WI38 (cell line): ENCODE data around the gene LARP4.

ENCODE experiments used
- H3K4me3 ChIP-seq: 2 replicates; pipeline ENCODE4 v1.5.1; 2011; ENCODE audit warnings: low read depth, mild to moderate bottlenecking, control low read depth, low read length
- TF ChIP-seq, protein P1 (sequence below): IDR thresholded peaks from 2 replicates; pipeline ENCODE4 v1.5.1; 2012; ENCODE audit warnings: low read depth, mild to moderate bottlenecking, control low read depth, low read length

The LARP4 gene

DNA sequence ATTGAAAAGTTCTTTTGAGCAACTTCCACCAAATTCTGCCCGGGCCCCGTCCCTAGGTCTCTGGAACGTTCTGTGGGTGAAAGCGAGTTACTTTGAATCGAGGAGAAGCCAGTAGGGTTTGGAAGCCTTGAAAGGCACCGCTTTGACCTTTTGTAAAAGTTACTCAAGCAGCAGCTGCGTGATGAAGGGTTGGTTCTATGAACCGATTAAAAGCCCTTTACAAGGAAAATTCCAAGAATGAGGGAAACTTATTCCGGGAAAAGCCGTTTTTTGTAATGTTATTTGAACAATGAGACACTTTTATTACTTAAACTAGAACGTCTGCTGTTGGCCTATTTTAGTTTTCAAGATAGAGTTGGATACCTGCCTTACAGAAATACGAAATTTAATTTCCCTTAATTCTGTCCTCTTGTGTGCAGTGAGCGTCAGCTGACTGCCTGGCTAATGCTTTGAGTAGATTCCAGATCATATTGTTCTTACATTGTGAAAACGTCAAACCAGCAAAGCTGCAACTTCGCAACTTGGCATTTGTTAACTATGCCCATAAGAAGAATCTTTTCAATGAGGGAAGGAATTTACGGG, 906 bp downstream of the LARP4 start:
- TF ChIP-seq, protein P1, sequence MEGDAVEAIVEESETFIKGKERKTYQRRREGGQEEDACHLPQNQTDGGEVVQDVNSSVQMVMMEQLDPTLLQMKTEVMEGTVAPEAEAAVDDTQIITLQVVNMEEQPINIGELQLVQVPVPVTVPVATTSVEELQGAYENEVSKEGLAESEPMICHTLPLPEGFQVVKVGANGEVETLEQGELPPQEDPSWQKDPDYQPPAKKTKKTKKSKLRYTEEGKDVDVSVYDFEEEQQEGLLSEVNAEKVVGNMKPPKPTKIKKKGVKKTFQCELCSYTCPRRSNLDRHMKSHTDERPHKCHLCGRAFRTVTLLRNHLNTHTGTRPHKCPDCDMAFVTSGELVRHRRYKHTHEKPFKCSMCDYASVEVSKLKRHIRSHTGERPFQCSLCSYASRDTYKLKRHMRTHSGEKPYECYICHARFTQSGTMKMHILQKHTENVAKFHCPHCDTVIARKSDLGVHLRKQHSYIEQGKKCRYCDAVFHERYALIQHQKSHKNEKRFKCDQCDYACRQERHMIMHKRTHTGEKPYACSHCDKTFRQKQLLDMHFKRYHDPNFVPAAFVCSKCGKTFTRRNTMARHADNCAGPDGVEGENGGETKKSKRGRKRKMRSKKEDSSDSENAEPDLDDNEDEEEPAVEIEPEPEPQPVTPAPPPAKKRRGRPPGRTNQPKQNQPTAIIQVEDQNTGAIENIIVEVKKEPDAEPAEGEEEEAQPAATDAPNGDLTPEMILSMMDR: no peak
- peak overlapping the region; percentile 94 for H3K4me3 ChIP-seq

DNA sequence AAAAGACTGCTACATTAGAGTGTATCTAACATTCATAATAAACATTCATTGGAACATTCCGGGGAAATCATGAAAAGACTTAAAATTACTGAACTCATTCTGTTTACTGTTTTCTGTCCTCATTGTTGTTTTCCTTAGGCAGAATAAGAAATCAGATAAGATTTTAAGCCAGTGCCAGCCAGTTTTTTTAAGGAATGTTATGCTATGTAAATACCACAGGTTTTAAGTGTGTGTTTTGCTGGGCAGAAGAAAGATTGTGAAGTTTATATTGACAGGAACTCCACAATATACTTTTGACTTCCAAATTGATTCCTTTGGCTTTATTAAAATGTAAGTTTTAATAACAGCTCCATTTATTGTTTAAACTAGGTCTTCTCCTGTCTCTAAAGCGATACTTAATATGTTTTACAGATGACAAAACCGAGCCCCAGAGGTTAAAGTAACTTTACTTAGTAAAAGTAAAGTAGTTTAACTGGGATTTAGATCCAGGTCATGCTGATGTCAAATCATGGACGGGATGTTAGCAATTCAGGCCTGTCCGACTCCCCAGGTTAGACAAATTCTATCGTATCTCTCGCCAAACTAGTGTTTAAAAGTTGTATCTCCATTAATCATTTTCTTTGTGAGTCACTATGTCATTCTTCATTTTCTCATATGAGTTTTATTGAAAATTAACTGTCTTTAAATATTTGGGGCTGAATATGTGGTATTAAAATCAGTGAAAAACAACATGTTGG, 1.7 kb downstream of the LARP4 start:
- peak overlapping the region; percentile 94 for H3K4me3 ChIP-seq
- TF ChIP-seq, protein P1: no peak

DNA sequence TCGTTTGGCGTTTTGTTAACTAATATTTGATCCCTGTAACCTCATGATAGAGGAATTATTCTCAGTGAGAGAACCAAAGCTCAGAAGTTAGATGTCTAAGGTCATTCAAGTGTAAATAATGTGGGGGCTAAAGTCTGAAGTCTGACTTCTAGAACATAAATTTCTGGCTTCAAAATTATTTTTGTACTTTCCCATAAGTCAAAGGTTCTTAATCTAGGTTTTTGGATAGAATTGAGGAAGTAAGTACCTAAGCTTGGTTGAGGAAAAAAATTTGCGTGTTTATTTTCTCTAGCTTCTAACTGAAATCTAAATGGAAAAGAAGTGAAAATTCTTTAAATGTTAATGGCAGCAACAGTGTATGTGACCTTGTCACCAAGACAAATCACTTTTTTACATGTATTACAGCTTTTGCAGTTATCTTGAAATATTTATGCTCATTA, 2.3 kb downstream of the LARP4 start:
- peak overlapping the region; percentile 94 for H3K4me3 ChIP-seq
- TF ChIP-seq, protein P1: no peak

DNA sequence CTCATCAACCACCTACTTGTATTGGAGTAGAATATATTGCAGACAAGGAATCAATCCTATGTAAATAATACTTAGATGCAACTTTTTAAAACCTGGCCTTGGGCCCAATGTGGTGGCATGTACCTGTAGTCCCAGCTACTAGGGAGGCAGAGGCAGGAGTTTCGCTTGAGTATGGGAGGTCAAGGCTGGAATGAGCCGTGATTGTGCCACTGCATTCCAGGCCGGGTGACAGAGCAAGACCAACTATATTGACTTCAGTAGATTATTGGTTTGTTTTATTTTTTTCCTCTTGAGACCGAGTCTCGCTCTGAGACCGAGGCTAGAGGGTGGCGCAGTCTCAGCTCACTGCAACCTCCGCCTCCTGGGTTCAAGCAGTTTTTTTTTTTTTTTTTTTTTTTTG, 3.6 kb downstream of the LARP4 start:
- TF ChIP-seq, protein P1: no peak

DNA sequence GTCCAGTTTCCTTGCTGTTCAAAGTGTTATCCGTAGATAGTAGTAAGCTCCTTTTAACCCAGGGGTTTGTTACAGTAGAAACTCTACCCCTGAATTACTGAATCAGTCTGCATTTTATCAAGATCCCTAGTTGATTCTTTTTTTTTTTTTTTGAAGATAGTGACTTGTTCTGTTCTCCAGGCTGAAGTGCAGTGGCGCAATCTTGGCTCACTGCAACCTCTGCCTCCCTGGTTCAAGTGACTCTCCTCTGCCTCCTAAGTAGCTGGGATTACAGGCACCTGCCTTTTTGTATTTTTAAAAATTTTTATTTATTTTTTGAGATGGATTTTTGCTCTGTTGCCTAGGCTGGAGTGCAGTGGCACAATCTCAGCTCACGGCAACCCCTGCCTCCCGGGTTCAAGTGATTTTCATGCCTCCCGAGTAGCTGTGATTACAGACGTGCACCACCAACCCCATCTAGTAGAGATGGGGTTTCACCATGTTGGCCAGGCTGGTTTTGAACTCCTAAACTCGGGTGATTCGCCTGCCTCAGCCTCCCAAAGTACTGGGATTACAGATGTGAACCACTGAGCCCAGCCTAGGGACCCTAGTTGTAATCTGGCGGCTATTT, 10.5 kb downstream of the LARP4 start:
- TF ChIP-seq, protein P1: no peak
- no peak overlapping the region for H3K4me3 ChIP-seq

More for the DNA sequence above, 3.6 kb downstream of the LARP4 start:
- H3K4me3 ChIP-seq: no peak overlapping the region

DNA sequence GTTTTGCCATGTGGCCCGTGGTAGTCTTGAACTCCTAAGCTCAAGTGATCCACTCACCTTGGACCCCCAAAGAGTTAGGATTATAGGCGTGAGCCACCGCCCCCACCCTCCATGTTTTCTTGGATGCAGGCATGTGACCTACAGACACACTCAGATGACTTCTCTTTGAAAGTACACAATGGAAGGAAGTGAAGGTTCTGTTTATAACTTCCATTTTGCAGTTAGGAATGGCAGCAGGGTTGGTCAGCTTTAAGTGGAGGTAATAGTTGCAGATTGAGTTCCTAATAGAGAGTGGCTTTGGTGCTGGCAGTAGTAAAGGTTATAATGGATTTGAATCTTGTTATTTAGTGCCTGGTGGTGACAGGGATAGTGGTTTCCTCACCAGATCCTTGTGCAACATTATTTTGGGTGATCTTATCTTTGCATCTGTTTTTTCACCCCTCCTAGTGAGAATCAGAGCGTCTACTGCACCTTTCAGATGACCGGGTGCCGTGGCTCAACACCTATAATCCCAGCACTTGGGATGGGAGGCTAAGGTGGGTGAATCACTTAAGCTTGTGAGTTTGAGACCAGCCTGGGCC, 15.3 kb downstream of the LARP4 start:
- TF ChIP-seq, protein P1: no peak

More for the DNA sequence above, 15.3 kb downstream of the LARP4 start:
- no peak overlapping the region for H3K4me3 ChIP-seq
